Gastroesophageal sphincter (tissue), 3 donors: ENCODE results near the gene ANO7.

ENCODE experiments used
- POLR2AphosphoS5 ChIP-seq: sonication (generic); formaldehyde crosslinking; IDR thresholded peaks from one replicate; pipeline ENCODE4 v1.6.1; 2017; ENCODE audit warnings: antibody characterized with exemption
- TF ChIP-seq, protein P1 (sequence below), 4 experiments: fragments of 200-600 bp in 2 of 4; fragments of 450-650 bp in 2 of 4; sonication (generic) in 1 of 4; IDR thresholded peaks; one replicate each; pipeline ENCODE4 v1.5.1; 2017 to 2019; ENCODE audit warnings: antibody characterized with exemption in 4 of 4, mild to moderate bottlenecking in 2 of 4, moderate library complexity in 2 of 4

DNA sequence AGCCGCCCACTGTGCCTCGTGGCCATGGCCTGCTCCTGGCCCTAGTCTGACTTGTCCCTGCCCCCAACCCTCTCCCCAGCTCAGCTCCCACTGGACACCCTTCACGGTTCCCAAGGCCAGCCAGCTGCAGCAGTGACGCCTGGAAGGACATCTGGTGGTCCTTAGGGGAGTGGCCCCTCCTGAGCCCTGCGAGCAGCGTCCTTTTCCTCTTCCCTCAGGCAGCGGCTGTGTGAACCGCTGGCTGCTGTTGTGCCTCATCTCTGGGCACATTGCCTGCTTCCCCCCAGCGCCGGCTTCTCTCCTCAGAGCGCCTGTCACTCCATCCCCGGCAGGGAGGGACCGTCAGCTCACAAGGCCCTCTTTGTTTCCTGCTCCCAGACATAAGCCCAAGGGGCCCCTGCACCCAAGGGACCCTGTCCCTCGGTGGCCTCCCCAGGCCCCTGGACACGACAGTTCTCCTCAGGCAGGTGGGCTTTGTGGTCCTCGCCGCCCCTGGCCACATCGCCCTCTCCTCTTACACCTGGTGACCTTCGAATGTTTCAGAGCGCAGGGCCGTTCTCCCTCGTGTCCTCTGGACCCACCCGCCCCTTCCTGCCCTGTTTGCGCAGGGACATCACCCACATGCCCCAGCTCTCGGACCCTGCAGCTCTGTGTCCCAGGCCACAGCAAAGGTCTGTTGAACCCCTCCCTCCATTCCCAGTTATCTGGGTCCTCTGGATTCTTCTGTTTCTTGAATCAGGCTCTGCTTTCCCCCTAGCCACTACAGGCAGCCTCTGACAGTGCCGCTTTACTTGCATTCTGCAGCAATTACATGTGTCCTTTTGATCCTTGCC, 35.8 kb downstream of the ANO7 start:
- TF ChIP-seq, protein P1, sequence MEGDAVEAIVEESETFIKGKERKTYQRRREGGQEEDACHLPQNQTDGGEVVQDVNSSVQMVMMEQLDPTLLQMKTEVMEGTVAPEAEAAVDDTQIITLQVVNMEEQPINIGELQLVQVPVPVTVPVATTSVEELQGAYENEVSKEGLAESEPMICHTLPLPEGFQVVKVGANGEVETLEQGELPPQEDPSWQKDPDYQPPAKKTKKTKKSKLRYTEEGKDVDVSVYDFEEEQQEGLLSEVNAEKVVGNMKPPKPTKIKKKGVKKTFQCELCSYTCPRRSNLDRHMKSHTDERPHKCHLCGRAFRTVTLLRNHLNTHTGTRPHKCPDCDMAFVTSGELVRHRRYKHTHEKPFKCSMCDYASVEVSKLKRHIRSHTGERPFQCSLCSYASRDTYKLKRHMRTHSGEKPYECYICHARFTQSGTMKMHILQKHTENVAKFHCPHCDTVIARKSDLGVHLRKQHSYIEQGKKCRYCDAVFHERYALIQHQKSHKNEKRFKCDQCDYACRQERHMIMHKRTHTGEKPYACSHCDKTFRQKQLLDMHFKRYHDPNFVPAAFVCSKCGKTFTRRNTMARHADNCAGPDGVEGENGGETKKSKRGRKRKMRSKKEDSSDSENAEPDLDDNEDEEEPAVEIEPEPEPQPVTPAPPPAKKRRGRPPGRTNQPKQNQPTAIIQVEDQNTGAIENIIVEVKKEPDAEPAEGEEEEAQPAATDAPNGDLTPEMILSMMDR (IDR thresholded peaks at IDR 0.05), result no peak
- no peak for TF ChIP-seq POLR2AphosphoS5
